Neural progenitor cell (in vitro differentiated cells): Measurements from ENCODE around the gene SCN1A. TPM values are rescaled to one million over a fixed set of nuclear protein-coding genes. Genes with fewer than 3 reads are reported as not detected.

ENCODE experiments used
- DNase-seq: peaks from one replicate; pipeline ENCODE4 v3.0.0-alpha.2; 2016; ENCODE audit warnings: low spot score
- H2AFZ ChIP-seq: fragments of 200-600 bp; sonication (generic); replicated peaks from 2 replicates; pipeline ENCODE4 v1.6.1; 2016; ENCODE audit warnings: antibody characterized with exemption
- H3F3A ChIP-seq: fragments of 200-600 bp; sonication (generic); 2 replicates; pipeline ENCODE4 v1.6.1; 2016; ENCODE audit warnings: antibody characterized with exemption, low read depth
- H3K27ac ChIP-seq: fragments of 200-600 bp; sonication (generic); 2 replicates; pipeline ENCODE4 v1.5.1; 2016; ENCODE audit warnings: mild to moderate bottlenecking
- H3K27me3 ChIP-seq: fragments of 200-600 bp; sonication (generic); 2 replicates; pipeline ENCODE4 v1.6.1; 2016; ENCODE audit warnings: mild to moderate bottlenecking, moderate library complexity
- H3K36me3 ChIP-seq: fragments of 200-600 bp; sonication (generic); 2 replicates; pipeline ENCODE4 v1.5.1; 2016
- H3K4me1 ChIP-seq: fragments of 200-600 bp; sonication (generic); 2 replicates; pipeline ENCODE4 v1.6.1; 2016; ENCODE audit warnings: mixed run types
- H3K4me2 ChIP-seq: fragments of 200-600 bp; sonication (generic); 2 replicates; pipeline ENCODE4 v1.6.1; 2016
- H3K4me3 ChIP-seq: fragments of 200-600 bp; sonication (generic); 2 replicates; pipeline ENCODE4 v1.5.1; 2016
- H3K79me2 ChIP-seq: fragments of 200-600 bp; sonication (generic); 2 replicates; pipeline ENCODE4 v1.6.1; 2016; ENCODE audit warnings: low read depth
- H3K9ac ChIP-seq: fragments of 200-600 bp; sonication (generic); 2 replicates; pipeline ENCODE4 v1.6.1; 2016
- H3K9me3 ChIP-seq: fragments of 200-600 bp; sonication (generic); 2 replicates; pipeline ENCODE4 v1.5.1; 2016; ENCODE audit warnings: low read depth
- H4K20me1 ChIP-seq: fragments of 200-600 bp; sonication (generic); 2 replicates; pipeline ENCODE4 v1.6.1; 2016; ENCODE audit warnings: low read depth
- H3K27ac Mint-ChIP-seq: 3 replicates; pipeline ENCODE4 v1.8.0; 2021; ENCODE audit warnings: mixed read lengths
- H3K27me3 Mint-ChIP-seq: 2 replicates; pipeline ENCODE4 v1.8.0; 2022; ENCODE audit warnings: low read depth, mild to moderate bottlenecking, inconsistent platforms, moderate library complexity, mixed read lengths; ENCODE audit not compliant: insufficient read depth
- H3K36me3 Mint-ChIP-seq: 3 replicates; pipeline ENCODE4 v1.8.0; 2021; ENCODE audit warnings: mixed read lengths
- H3K4me1 Mint-ChIP-seq: 3 replicates; pipeline ENCODE4 v1.8.0; 2021; ENCODE audit warnings: mixed read lengths
- H3K4me3 Mint-ChIP-seq: 3 replicates; pipeline ENCODE4 v1.8.0; 2021; ENCODE audit warnings: mild to moderate bottlenecking, moderate library complexity, mixed read lengths
- H3K9me3 Mint-ChIP-seq: 3 replicates; pipeline ENCODE4 v1.8.0; 2020; ENCODE audit warnings: mixed read lengths
- EZH2 ChIP-seq: fragments of 200-600 bp; sonication (generic); IDR thresholded peaks from 2 replicates; pipeline ENCODE4 v1.6.1; 2017; ENCODE audit warnings: antibody characterized with exemption, mild to moderate bottlenecking, moderate library complexity
- EZH2phosphoT487 ChIP-seq: fragments of 200-600 bp; sonication (generic); IDR thresholded peaks from 2 replicates; pipeline ENCODE4 v1.6.1; 2017; ENCODE audit warnings: antibody characterized with exemption
- total RNA-seq: library from RNA; depleted of rRNA; stranded (reverse); fragments of >200 nt; gene quantifications from 2 replicates; pipeline ENCODE4 v1.2.3, GENCODE V29; 2015; ENCODE audit warnings: low replicate concordance
- TF ChIP-seq, protein P1 (sequence below): fragments of 200-600 bp; sonication (generic); IDR thresholded peaks from 2 replicates; pipeline ENCODE4 v1.5.1; 2017; ENCODE audit warnings: antibody characterized with exemption, mild to moderate bottlenecking

SCN1A gene
- total RNA-seq, 1 donor from 2014 or later, result 2.7 TPM

DNA sequence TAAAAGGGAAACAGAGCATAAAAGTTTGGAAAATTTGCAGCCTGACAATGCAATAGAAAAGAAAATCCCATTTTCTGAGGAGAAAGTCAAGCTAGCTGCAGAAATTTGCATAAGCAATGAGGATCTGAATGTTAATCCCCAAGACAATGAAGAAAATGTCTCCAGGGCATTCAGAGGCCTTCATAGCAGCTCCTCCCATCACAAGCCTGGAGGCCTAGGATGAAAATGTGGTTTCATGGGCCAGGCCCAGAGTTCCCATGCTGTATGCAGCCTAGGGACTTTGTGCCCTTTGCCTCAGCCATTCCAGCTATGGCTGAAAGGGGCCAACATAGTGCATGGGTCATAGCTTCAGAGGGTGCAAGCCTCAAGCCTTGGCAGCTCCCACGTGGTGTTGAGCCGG lies 10.3 kb upstream of the SCN1A start:
- H3K36me3 ChIP-seq, result no peaks in the 10 kb centered on the region
- no peaks in the 10 kb centered on the region for H3K27me3 ChIP-seq
- H3K4me2 ChIP-seq, result no peak overlapping the region
- H2AFZ ChIP-seq, result no peak overlapping the region
- TF ChIP-seq, protein P1, sequence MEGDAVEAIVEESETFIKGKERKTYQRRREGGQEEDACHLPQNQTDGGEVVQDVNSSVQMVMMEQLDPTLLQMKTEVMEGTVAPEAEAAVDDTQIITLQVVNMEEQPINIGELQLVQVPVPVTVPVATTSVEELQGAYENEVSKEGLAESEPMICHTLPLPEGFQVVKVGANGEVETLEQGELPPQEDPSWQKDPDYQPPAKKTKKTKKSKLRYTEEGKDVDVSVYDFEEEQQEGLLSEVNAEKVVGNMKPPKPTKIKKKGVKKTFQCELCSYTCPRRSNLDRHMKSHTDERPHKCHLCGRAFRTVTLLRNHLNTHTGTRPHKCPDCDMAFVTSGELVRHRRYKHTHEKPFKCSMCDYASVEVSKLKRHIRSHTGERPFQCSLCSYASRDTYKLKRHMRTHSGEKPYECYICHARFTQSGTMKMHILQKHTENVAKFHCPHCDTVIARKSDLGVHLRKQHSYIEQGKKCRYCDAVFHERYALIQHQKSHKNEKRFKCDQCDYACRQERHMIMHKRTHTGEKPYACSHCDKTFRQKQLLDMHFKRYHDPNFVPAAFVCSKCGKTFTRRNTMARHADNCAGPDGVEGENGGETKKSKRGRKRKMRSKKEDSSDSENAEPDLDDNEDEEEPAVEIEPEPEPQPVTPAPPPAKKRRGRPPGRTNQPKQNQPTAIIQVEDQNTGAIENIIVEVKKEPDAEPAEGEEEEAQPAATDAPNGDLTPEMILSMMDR, result no peak
- TF ChIP-seq EZH2phosphoT487 (no peak), EZH2 (no peak)
- Mint-ChIP-seq H3K4me3 (no peak overlapping the region), H3K27ac (no peak overlapping the region), H3K9me3 (no peaks in the 10 kb centered on the region), H3K4me1 (no peaks in the 10 kb centered on the region), H3K27me3 (no peaks in the 10 kb centered on the region), H3K36me3 (no peaks in the 10 kb centered on the region)
- no peak overlapping the region for H3K9ac ChIP-seq
- H3F3A ChIP-seq, result no peaks in the 10 kb centered on the region
- no peaks in the 10 kb centered on the region for H4K20me1 ChIP-seq
- no peaks in the 10 kb centered on the region for H3K4me1 ChIP-seq
- no peaks in the 10 kb centered on the region for H3K9me3 ChIP-seq
- H3K79me2 ChIP-seq, result no peaks in the 10 kb centered on the region
- H3K4me3 ChIP-seq, result no peak overlapping the region
- no peak for DNase-seq
- H3K27ac ChIP-seq, result no peak overlapping the region

DNA sequence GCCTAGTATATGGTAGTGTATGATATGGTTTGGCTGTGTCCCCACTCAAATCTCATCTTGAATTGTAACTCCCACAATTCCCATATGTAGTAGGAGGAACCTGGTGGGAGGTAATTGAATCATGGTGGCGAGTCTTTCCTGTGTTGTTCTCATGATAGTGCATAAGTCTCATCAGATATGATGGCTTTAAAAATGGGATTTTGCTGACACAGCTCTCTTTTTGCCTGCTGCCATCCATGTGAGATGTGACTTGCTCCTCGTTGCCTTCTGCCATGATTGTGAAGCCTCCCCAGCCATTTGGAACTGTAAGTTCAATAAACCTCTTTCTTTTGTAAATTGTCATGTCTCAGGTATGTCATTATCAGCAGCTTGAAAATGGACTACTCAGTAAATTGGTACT lies 9.5 kb upstream of the SCN1A start:
- Mint-ChIP-seq H3K4me1 (no peaks in the 10 kb centered on the region), H3K27me3 (no peaks in the 10 kb centered on the region), H3K36me3 (no peaks in the 10 kb centered on the region), H3K4me3 (no peak overlapping the region), H3K27ac (no peak overlapping the region), H3K9me3 (no peaks in the 10 kb centered on the region)
- Histone ChIP-seq H3K36me3 (no peaks in the 10 kb centered on the region), H3F3A (no peaks in the 10 kb centered on the region), H3K4me3 (no peak overlapping the region), H3K9ac (no peak overlapping the region), H3K27ac (no peak overlapping the region), H3K27me3 (no peaks in the 10 kb centered on the region), H3K79me2 (no peaks in the 10 kb centered on the region), H3K4me2 (no peak overlapping the region), H2AFZ (no peak overlapping the region), H3K9me3 (no peaks in the 10 kb centered on the region), H4K20me1 (no peaks in the 10 kb centered on the region), H3K4me1 (no peaks in the 10 kb centered on the region)
- TF ChIP-seq EZH2phosphoT487, result no peak
- DNase-seq, result no peak

DNA sequence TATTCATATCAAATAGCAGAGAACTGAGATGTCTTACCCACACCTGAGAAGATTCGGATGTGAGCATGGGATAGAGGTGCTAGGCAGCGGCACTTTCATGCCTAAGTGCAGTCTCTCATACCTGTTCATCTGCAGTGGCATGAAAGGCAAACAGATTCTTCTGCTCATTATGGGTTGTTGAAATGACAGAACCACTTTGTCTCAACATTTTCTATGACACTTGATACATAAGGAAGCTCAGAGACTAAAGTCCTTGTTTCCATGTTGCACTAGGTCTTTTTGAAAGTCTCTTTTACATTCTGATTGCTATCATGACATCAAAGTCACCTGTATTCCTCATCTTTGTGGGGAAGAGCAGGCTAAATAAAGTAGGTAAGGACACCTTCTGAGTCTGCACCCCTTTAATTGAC lies 8.0 kb upstream of the SCN1A start:
- Histone ChIP-seq H3K4me1 (no peaks in the 10 kb centered on the region), H3K9ac (no peak overlapping the region), H3K4me2 (no peak overlapping the region), H3K9me3 (no peaks in the 10 kb centered on the region), H3K36me3 (no peaks in the 10 kb centered on the region), H3K27me3 (no peaks in the 10 kb centered on the region), H3K4me3 (no peak overlapping the region), H2AFZ (no peak overlapping the region), H4K20me1 (no peaks in the 10 kb centered on the region), H3K27ac (no peak overlapping the region), H3F3A (no peaks in the 10 kb centered on the region), H3K79me2 (no peaks in the 10 kb centered on the region)
- Mint-ChIP-seq H3K27me3 (no peaks in the 10 kb centered on the region), H3K4me1 (peaks cover 4% of the 10 kb centered on the region), H3K36me3 (no peaks in the 10 kb centered on the region), H3K9me3 (no peaks in the 10 kb centered on the region), H3K27ac (no peak overlapping the region), H3K4me3 (no peak overlapping the region)
- no peak for DNase-seq
- TF ChIP-seq, protein P1, result no peak
- no peak for TF ChIP-seq EZH2
- no peak for TF ChIP-seq EZH2phosphoT487

DNA sequence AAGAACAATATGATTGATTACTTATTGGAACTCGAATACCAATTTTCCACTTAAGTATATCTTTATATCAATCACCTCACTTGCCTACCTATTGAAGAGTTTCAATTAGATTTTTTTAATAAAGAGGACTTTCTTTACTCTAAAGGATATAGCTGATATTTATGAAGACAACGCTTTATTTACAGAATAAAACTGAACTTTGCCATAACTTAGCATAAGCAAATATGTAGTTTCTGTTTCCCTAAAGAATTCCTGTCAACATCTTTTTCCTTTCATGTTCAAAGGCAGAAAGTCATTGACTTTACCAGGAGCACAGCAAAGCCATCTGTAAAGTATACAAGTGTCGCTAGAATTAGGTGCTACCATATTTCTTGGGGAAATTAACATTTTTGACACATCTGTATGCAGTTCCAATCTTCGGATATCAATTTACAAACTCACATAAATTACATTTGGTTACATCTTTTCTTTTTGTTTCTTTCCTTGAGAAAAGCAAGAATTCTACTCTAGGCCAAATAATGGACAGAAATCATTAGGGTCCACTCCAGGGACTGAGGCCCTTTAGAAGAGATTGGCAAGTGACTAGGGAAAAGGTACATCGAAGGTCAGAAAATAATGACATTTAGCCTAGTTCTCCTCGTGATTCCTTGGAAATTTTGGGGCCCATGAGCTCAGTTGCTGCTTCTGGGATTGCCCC lies 7.5 kb upstream of the SCN1A start:
- Histone ChIP-seq H3K9me3 (no peaks in the 10 kb centered on the region), H3K9ac (no peak overlapping the region), H4K20me1 (no peaks in the 10 kb centered on the region), H3K36me3 (no peaks in the 10 kb centered on the region), H3K27ac (no peak overlapping the region), H3F3A (no peaks in the 10 kb centered on the region), H2AFZ (no peak overlapping the region), H3K27me3 (no peaks in the 10 kb centered on the region), H3K4me1 (no peaks in the 10 kb centered on the region), H3K4me3 (no peak overlapping the region), H3K4me2 (no peak overlapping the region), H3K79me2 (no peaks in the 10 kb centered on the region)
- Mint-ChIP-seq H3K36me3 (no peaks in the 10 kb centered on the region), H3K9me3 (no peaks in the 10 kb centered on the region), H3K27ac (no peak overlapping the region), H3K4me3 (no peak overlapping the region), H3K4me1 (peaks cover 4% of the 10 kb centered on the region), H3K27me3 (no peaks in the 10 kb centered on the region)
- no peak for DNase-seq
- TF ChIP-seq EZH2, result no peak
- no peak for TF ChIP-seq EZH2phosphoT487
- TF ChIP-seq, protein P1, result no peak
